Lower leg skin (tissue), 4 donors: Measurements from ENCODE around the gene ANKFN1. TPM values are rescaled to one million over a fixed set of nuclear protein-coding genes. Genes with fewer than 3 reads are reported as not detected.

Source experiments
- DNase-seq, 2 donors: peaks; one replicate each; pipeline ENCODE4 v3.0.0-alpha.2; 2019; ENCODE audit warnings: low spot score in 2 of 2
- H3K4me3 ChIP-seq: fragments of 200-600 bp; sonication (generic); 2 replicates; pipeline ENCODE4 v1.5.1; 2017; ENCODE audit warnings: mild to moderate bottlenecking, low read depth; ENCODE audit not compliant: poor library complexity, severe bottlenecking
- POLR2A ChIP-seq, 2 donors: fragments of 450-650 bp; IDR thresholded peaks; one replicate each; pipeline ENCODE4 v1.6.1; 2016 to 2017; ENCODE audit warnings: antibody characterized with exemption in 2 of 2, mild to moderate bottlenecking in 1 of 2, moderate library complexity in 1 of 2
- WGBS, 2 donors: methylation state at CpG; one replicate each; pipeline ENCODE4 v1.1.5; 2018; 5-methylcytosine and 5-hydroxymethylcytosine counted together
- intact Hi-C: fragments of 100-400 bp; cut with DNase I; formaldehyde crosslinking; loops from one replicate; pipeline ENCODE4 v1.15.0; 2023; ENCODE audit warnings: low total_unique reads
- total RNA-seq, 4 donors: library from RNA; depleted of rRNA; stranded (reverse); fragments of >200 nt; gene quantifications; one replicate each; pipeline ENCODE4 v1.1.0, GENCODE V29; 2016
- TF ChIP-seq, protein P1 (sequence below), 3 donors: fragments of 450-650 bp; IDR thresholded peaks; one replicate each; pipeline ENCODE4 v1.5.1; 2016; ENCODE audit warnings: antibody characterized with exemption in 3 of 3, mild to moderate bottlenecking in 3 of 3, moderate library complexity in 2 of 3

Gene ANKFN1
- total RNA-seq, 4 donors from 2014 or later = 1.1 to 3.1 (median 1.4) TPM

DNA sequence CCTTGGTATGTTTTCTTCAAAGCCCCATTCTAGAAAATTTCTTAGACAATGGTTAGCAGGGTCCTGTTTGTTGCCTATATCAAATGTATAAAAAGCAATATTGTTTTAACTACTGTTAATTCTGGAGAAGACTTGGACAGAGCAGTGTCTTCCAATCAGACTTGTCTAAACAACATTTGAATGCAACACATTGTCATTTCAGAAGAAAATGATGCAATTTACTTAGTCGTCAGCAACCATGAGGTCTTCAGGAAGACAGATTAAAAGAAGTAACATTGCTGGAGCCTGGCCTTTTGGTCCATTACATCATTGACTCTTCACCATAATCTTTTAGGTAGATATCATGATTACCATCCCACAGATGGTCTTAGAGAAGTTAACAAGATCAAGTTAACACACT lies 94.5 kb downstream of the ANKFN1 start:
- DNase-seq = no peak
- intact Hi-C loops = no loop called here
- no peak for TF ChIP-seq POLR2A (IDR thresholded peaks at IDR 0.05)
- TF ChIP-seq, protein P1, sequence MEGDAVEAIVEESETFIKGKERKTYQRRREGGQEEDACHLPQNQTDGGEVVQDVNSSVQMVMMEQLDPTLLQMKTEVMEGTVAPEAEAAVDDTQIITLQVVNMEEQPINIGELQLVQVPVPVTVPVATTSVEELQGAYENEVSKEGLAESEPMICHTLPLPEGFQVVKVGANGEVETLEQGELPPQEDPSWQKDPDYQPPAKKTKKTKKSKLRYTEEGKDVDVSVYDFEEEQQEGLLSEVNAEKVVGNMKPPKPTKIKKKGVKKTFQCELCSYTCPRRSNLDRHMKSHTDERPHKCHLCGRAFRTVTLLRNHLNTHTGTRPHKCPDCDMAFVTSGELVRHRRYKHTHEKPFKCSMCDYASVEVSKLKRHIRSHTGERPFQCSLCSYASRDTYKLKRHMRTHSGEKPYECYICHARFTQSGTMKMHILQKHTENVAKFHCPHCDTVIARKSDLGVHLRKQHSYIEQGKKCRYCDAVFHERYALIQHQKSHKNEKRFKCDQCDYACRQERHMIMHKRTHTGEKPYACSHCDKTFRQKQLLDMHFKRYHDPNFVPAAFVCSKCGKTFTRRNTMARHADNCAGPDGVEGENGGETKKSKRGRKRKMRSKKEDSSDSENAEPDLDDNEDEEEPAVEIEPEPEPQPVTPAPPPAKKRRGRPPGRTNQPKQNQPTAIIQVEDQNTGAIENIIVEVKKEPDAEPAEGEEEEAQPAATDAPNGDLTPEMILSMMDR (IDR thresholded peaks at IDR 0.05) = no peak
- WGBS, 2 donors = 67 to 77% methylated on average over 1 of the region's 1 CpG
- no peak overlapping the region for H3K4me3 ChIP-seq

DNA sequence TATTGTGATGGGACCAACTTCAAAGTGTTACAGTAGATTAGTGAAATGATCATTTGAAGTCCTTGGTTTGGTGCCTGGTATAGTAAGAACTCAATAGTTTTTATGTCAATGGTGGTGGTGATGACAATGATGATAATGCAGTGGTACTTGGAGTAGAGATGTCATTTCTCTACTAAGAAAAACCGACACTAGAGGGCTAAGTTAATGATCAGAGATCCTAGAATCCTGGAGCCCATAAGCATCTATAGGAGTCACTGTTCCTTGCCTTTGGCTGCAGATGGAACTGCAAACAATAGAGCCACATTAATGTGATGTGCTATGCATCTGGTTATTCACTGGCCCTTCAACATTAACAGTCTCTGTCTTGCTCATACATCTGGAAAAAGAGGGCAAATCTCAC lies 103.8 kb downstream of the ANKFN1 start:
- intact Hi-C loops = no loop called here
- DNase-seq = no peak
- WGBS, 2 donors = 55 to 90% methylated on average over 1 of the region's 1 CpG
- H3K4me3 ChIP-seq = no peak overlapping the region
- TF ChIP-seq, protein P1 (IDR thresholded peaks at IDR 0.05) = no peak
- TF ChIP-seq POLR2A (IDR thresholded peaks at IDR 0.05) = no peak

DNA sequence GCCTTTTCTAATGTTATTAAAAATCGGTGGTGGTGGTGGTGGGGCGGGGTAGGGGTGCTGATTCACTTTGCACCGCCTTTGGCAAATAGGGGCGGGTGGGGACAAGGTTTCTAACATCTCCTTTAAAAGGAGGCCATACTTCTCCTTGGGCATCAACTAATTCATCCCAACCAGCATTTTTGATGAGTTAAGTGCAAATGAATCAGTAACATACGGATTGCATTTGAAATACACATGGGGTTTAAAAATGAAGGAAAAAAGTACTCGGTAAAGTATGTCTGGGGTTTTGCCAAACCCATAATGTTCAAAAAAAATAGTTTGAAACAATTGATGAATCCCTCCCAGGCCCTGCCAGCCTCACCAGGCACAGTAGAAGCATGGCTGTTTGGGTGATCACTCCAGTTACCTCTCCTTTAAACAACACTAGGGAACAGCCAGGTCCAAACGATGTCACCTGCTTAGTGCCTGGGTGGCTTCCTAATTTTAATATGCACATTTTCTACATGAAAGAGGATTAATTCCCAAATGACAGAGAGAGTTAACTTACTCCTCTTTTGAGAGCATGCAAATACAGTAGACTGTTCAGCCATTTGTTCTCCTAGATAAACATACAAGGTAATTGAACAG lies 107.2 kb downstream of the ANKFN1 start:
- DNase-seq = no peak
- 55 to 66% methylated on average over 7 of the region's 7 CpGs for WGBS, 2 donors
- no peak for TF ChIP-seq POLR2A (IDR thresholded peaks at IDR 0.05)
- TF ChIP-seq, protein P1 (IDR thresholded peaks at IDR 0.05) = no peak
- no peak overlapping the region for H3K4me3 ChIP-seq
- intact Hi-C loops = no loop called here

DNA sequence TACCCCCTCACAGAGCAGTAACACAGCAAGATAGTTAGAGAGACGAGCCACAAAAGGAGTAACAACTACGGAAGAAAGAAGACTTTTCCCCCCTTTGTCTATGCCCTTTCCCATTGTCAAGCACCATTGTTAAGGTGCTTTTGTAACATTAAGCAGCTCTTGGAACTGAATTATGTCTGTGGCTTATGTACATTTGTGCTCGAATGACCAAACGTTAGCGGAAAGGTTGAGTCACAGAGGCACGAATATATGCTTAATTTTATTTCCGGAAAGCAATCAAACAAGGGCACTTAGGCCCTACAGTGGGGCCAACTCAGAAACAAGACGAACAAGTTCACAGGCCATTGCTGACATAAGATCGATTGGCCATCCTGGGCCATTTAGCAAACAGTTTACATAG lies 109.5 kb downstream of the ANKFN1 start:
- no peak for TF ChIP-seq POLR2A (IDR thresholded peaks at IDR 0.05)
- TF ChIP-seq, protein P1 (IDR thresholded peaks at IDR 0.05) = no peak
- DNase-seq = no peak
- WGBS, 2 donors = 89 to 92% methylated on average over 9 of the region's 9 CpGs
- no peak overlapping the region for H3K4me3 ChIP-seq
- intact Hi-C loops = no loop called here

DNA sequence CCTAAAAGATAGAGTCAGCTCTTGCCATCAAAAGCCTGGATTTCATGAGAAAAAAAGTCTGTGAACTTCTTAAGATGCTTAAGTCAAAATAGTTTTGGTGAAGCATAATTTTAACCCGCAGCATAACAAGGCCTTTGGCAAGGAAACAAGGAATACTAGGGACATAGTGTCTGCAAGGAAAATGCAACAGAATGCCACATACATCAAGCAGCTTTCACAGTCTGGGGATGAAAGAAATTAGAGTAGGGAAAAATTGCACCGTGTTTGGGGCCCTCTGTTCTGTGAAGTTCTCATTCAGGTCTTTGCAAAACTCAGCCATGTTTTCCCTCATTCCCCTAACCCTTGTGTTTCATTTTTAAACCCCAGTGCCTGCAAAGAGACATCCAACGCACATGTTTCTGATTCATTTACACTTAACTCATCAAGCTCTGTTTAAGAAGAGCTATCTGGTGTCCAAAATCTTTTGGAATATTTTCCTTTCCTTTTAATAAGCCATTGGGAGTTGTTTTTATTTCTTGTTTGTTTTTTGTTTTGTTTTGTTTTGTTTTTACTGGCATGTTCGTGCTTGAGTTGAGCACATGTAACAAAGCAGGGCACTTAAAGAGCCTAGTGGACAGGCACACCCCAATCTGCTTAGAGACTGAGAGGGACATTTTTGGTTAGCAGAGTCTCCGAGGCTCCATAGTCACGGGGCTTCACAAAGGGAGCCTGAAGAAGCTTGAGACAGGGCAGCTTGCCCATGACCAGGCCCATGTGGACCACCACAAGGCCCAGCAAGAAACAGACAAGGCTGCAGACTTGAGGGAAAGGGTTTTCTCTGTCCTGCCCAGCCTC lies 116.5 kb downstream of the ANKFN1 start:
- TF ChIP-seq, protein P1 (IDR thresholded peaks at IDR 0.05) = no peak
- no peak for TF ChIP-seq POLR2A (IDR thresholded peaks at IDR 0.05)
- 44 to 58% methylated on average over 6 of the region's 6 CpGs for WGBS, 2 donors
- intact Hi-C loops = no loop called here
- no peak for DNase-seq
- no peak overlapping the region for H3K4me3 ChIP-seq
